ENCODE data around the gene OPRD1. TPM values are rescaled to one million over a fixed set of nuclear protein-coding genes. Genes with fewer than 3 reads are reported as not detected.
A peak's percentile ranks its signal among the peaks of the same experiment; 100 is the strongest.

The OPRD1 gene
- total RNA-seq, 2 experiments from 2014 or later, result 0.02 TPM; not detected in 1

DNA sequence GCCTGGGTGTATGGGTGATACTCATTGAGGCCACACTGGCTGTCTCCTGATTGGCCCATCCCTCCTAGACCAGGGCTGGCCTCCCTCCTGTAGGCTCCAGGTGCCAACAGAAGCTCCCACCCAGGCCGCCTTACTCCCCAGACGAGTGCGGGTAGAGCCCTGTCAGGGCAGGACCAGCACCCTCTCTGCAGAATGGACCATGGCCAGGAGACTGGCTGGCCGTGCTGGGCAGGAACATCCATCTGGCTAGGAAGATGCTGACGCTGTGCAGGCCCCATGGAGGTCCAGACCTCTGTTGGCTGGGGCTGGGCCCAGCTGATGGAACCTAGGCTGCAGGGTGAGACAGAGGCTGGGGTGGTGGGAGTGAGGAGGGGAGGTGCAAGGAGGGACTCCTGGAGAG lies 77.4 kb downstream of the OPRD1 start:
- TF ChIP-seq CTCF (IDR thresholded peaks at IDR 0.05), result no peak
- no peak overlapping the region for H3K27ac Mint-ChIP-seq
- peak overlapping the region; percentile 2 for H3K4me3 Mint-ChIP-seq
- ChIA-PET POLR2A (interaction anchor here (1.0 to 1.3 kb wide), 2 partner anchors 10 to 21 kb away, joined by 3 read pairs; no protein-coding TSS in a partner anchor), CTCF (interaction anchor here (1.0 kb wide), 2 partner anchors 25 to 144 kb away, joined by 3 to 5 read pairs; no protein-coding TSS in a partner anchor)
- no peaks in the 10 kb centered on the region for H3K36me3 Mint-ChIP-seq (ENCODE audit: low read depth)
- no peaks in the 10 kb centered on the region for H3K27me3 Mint-ChIP-seq
- H3K9me3 Mint-ChIP-seq, result no peaks in the 10 kb centered on the region
- intact Hi-C loops (cut with micrococcal nuclease), result no loop called here
- H3K4me1 Mint-ChIP-seq (ENCODE audit: low read depth), result peaks cover 54% of the 10 kb centered on the region
- ATAC-seq, result no peak
- no peak for DNase-seq

DNA sequence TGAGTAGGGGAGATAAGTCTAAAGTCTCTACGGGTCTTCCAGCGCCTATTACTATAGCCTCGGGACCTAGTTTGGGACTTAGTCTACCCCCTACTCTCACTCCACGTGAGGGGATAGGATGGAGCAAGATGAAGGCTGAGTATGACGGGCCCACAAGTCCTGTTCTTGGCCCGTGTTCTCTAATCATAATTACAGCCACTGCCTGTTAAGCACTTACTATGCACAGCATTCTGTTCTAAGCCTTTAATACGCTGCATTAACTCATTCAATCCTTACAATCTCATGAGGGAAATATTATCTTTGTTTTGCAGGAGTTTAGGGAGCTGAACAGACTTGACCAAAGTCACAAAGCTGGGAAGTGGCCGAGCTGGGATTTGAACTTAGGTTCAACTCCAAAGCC lies 78.5 kb downstream of the OPRD1 start:
- no peak overlapping the region for H3K4me3 Mint-ChIP-seq
- H3K4me1 Mint-ChIP-seq (ENCODE audit: low read depth), result peaks cover 46% of the 10 kb centered on the region
- no peaks in the 10 kb centered on the region for H3K36me3 Mint-ChIP-seq (ENCODE audit: low read depth)
- DNase-seq (no peak), ATAC-seq (no peak)
- H3K9me3 Mint-ChIP-seq, result no peaks in the 10 kb centered on the region
- ChIA-PET CTCF (interaction anchor here (1.2 to 1.9 kb wide), 4 partner anchors 8 to 312 kb away, joined by 5 to 13 read pairs (median 6); no protein-coding TSS in a partner anchor), POLR2A (interaction anchor here (0.8 to 1.1 kb wide), 3 partner anchors 9 to 242 kb away, joined by 3 read pairs; partner anchors contain the start of gene RNU11)
- no peak overlapping the region for H3K27ac Mint-ChIP-seq
- intact Hi-C loops (cut with micrococcal nuclease), result no loop called here
- no peaks in the 10 kb centered on the region for H3K27me3 Mint-ChIP-seq
- TF ChIP-seq CTCF (IDR thresholded peaks at IDR 0.05), result no peak

DNA sequence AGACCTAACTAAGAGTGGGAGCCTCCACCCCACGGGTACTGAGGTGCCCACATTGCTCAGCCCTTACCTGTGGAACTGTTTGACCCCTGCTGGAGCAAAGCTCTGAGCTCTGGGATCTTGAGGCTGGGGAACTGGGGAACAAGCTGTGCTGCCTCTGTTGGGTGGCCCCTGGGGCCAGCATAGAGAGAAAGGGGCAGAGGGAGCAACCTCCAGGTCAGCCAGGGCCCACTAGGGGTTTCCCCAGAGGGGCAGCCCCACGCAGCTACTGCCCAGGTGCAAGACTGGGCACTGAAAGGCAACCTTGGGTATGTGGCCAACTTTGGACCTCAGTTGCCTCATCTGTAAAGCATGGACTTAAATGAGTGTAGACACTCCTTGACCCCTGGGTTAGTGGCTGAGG lies 78.9 kb downstream of the OPRD1 start:
- Mint-ChIP-seq H3K4me3 (no peak overlapping the region), H3K4me1 (ENCODE audit: low read depth) (peaks cover 42% of the 10 kb centered on the region), H3K9me3 (no peaks in the 10 kb centered on the region), H3K27ac (no peak overlapping the region), H3K36me3 (ENCODE audit: low read depth) (no peaks in the 10 kb centered on the region), H3K27me3 (no peaks in the 10 kb centered on the region)
- ATAC-seq (no peak), DNase-seq (no peak)
- TF ChIP-seq CTCF (IDR thresholded peaks at IDR 0.05), result no peak
- intact Hi-C loops (cut with micrococcal nuclease), result no loop called here
- ChIA-PET POLR2A (interaction anchor here (0.8 to 1.3 kb wide), 4 partner anchors 9 to 243 kb away, joined by 3 read pairs; partner anchors contain the start of gene RNU11), CTCF (interaction anchor here (1.2 to 1.9 kb wide), 4 partner anchors 9 to 312 kb away, joined by 5 to 13 read pairs (median 6); no protein-coding TSS in a partner anchor)

DNA sequence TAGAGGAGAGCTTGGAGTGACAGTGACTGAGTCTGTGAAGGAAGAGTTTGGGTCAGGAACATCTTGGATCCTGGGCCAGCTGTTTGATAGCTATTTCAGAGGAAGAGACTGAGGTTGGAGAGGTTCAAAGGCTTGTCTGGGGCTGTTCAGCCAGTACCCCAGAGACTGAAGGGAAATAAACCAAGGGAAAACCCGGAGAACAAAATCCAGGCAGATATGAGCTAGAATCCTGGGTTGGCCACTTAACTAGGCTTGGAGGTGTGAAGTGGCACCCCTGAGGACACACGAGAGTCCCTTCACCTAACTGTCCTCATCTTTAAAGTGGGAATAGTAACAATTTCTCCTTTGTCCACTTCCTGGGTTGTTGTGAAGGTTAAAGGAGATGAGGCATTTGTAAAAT lies 79.3 kb downstream of the OPRD1 start:
- Mint-ChIP-seq H3K9me3 (no peaks in the 10 kb centered on the region), H3K27me3 (no peaks in the 10 kb centered on the region), H3K4me3 (no peak overlapping the region), H3K27ac (no peak overlapping the region), H3K36me3 (ENCODE audit: low read depth) (no peaks in the 10 kb centered on the region), H3K4me1 (ENCODE audit: low read depth) (peaks cover 38% of the 10 kb centered on the region)
- intact Hi-C loops (cut with micrococcal nuclease), result no loop called here
- CTCF ChIA-PET, result interaction anchor here (1.2 to 1.9 kb wide), 4 partner anchors 9 to 311 kb away, joined by 5 to 13 read pairs (median 6); no protein-coding TSS in a partner anchor
- TF ChIP-seq CTCF (IDR thresholded peaks at IDR 0.05), result no peak
- ATAC-seq (no peak), DNase-seq (no peak)
- POLR2A ChIA-PET, result interaction anchor here (0.8 to 1.3 kb wide), 4 partner anchors 9 to 243 kb away, joined by 3 read pairs; partner anchors contain the start of gene RNU11

DNA sequence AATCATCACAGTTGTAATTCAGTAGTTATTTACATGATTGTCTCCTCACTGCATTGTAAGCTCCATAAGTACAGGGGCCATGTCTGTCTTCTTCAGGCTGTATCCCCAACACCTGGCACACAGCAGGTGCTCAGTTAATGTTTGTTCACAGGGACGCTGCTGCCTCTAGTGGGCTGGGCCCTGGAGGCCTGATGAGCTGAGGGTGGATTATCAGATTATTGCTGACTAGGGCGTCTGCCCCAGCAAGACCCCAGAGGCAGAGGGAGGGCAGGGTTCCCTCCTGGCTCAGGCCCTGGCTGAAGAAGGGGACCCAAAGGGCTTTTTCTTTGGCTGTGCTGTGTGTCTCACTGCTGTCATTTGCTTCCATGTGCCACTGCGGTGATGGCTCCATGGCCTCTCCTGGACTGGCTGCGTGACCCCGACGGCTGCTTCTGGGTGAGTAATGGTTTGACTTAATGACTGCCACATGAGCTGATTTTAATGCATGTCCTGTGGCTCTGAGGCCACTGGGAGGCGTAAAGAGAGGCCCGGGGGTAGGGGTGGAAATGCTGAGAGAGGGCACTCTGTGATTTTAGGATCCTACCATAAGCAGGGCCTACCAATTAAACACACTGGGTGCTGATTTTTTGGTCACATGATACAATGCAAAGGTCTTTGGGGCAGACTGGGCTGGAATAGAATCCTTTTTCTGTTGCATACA lies 81.6 kb downstream of the OPRD1 start:
- ChIA-PET CTCF (interaction anchor here (1.0 to 4.1 kb wide), 5 partner anchors 11 to 309 kb away, joined by 3 to 30 read pairs (median 4); no protein-coding TSS in a partner anchor), POLR2A (interaction anchor here (0.9 kb wide), 1 partner anchor 20 kb away, joined by 3 read pairs; the partner anchor contains the start of gene EPB41)
- peak; percentile 25 for TF ChIP-seq CTCF (IDR thresholded peaks at IDR 0.05)
- H3K4me1 Mint-ChIP-seq (ENCODE audit: low read depth), result peaks cover 36% of the 10 kb centered on the region
- ATAC-seq, result peak; percentile 72
- H3K9me3 Mint-ChIP-seq, result no peaks in the 10 kb centered on the region
- no peak overlapping the region for H3K27ac Mint-ChIP-seq
- H3K36me3 Mint-ChIP-seq (ENCODE audit: low read depth), result no peaks in the 10 kb centered on the region
- peak; percentile 51 for DNase-seq
- intact Hi-C loops (cut with micrococcal nuclease), result no loop called here
- no peaks in the 10 kb centered on the region for H3K27me3 Mint-ChIP-seq
- H3K4me3 Mint-ChIP-seq, result no peak overlapping the region
